NCI-H82 treated with DMSO at 0.1 percent for 48 hours (cell line): ENCODE measurements around the gene SPRED1.
"Not testable (repeated sequence)": the region's sequence is repeated elsewhere in the genome, so short reads cannot be mapped to it uniquely, and the experiment has no call there.

ENCODE experiments used
- DNase-seq: peaks from one replicate; lab custom pipeline; 2025; ENCODE audit not compliant: unreplicated experiment; lab: John Stamatoyannopoulos, UW

SPRED1 gene

GRCh38 chr15:38277281-38277680 lies 24.6 kb downstream of the SPRED1 start:
- not testable (repeated sequence) for DNase-seq

- DNase-seq = no peak
These were observed 28.4 kb downstream of the SPRED1 start for GRCh38 chr15:38281031-38281430.

- DNase-seq = no peak
These were observed 30.4 kb downstream of the SPRED1 start for GRCh38 chr15:38283010-38283409.

- no peak for DNase-seq
These were observed 32.8 kb downstream of the SPRED1 start for GRCh38 chr15:38285456-38285855.

GRCh38 chr15:38294126-38294525 lies 41.5 kb downstream of the SPRED1 start:
- no peak for DNase-seq

GRCh38 chr15:38297623-38298388 lies 45.2 kb downstream of the SPRED1 start:
- DNase-seq = no peak

- no peak for DNase-seq
These were observed 46.6 kb downstream of the SPRED1 start for GRCh38 chr15:38299216-38299615.

GRCh38 chr15:38300395-38300794 lies 47.8 kb downstream of the SPRED1 start:
- no peak for DNase-seq

- no peak for DNase-seq
These were observed 51.8 kb downstream of the SPRED1 start for GRCh38 chr15:38304481-38304880.

GRCh38 chr15:38307251-38307650 lies 54.6 kb downstream of the SPRED1 start:
- DNase-seq = no peak

- DNase-seq = no peak
These were observed 55.4 kb downstream of the SPRED1 start for GRCh38 chr15:38307861-38308641.

GRCh38 chr15:38308797-38309196 lies 56.2 kb downstream of the SPRED1 start:
- no peak for DNase-seq

GRCh38 chr15:38312190-38312589 lies 59.6 kb downstream of the SPRED1 start:
- DNase-seq = no peak

GRCh38 chr15:38316311-38316710 lies 63.7 kb downstream of the SPRED1 start:
- no peak for DNase-seq

- DNase-seq = no peak
These were observed 67.5 kb downstream of the SPRED1 start for GRCh38 chr15:38320181-38320580.

- no peak for DNase-seq
These were observed 68.2 kb downstream of the SPRED1 start for GRCh38 chr15:38320866-38321265.

GRCh38 chr15:38323895-38324294 lies 71.3 kb downstream of the SPRED1 start:
- no peak for DNase-seq

- DNase-seq = no peak
These were observed 72.5 kb downstream of the SPRED1 start for GRCh38 chr15:38324939-38325647.

- DNase-seq = no peak
These were observed 73.0 kb downstream of the SPRED1 start for GRCh38 chr15:38325648-38325990.

GRCh38 chr15:38332711-38333110 lies 80.1 kb downstream of the SPRED1 start:
- no peak for DNase-seq

GRCh38 chr15:38335116-38335515 lies 82.5 kb downstream of the SPRED1 start:
- no peak for DNase-seq

- DNase-seq = no peak
These were observed 91.7 kb downstream of the SPRED1 start for GRCh38 chr15:38344351-38344750.
